HUES48 (cell line): ENCODE results near the gene NKD1.

Experiments used
- H3K27ac ChIP-seq: one replicate; pipeline ENCODE4 v1.7.0; 2013; ENCODE audit warnings: low read depth, low read length, inconsistent platforms
- H3K27me3 ChIP-seq: 2 replicates; pipeline ENCODE4 v1.6.1; 2013; ENCODE audit warnings: mild to moderate bottlenecking, low read length; ENCODE audit not compliant: control insufficient read depth, insufficient read depth
- H3K36me3 ChIP-seq: 2 replicates; pipeline ENCODE4 v1.6.1; 2013; ENCODE audit warnings: low read length; ENCODE audit not compliant: control insufficient read depth, insufficient read depth
- H3K4me1 ChIP-seq: 2 replicates; pipeline ENCODE4 v1.6.1; 2013; ENCODE audit warnings: mild to moderate bottlenecking, low read length; ENCODE audit not compliant: control insufficient read depth, insufficient read depth
- H3K4me3 ChIP-seq: 2 replicates; pipeline ENCODE4 v1.5.1; 2013; ENCODE audit warnings: mild to moderate bottlenecking, low read depth, low read length
- H3K9ac ChIP-seq: 2 replicates; pipeline ENCODE4 v1.6.1; 2013; ENCODE audit warnings: mild to moderate bottlenecking, low read depth, low read length, moderate library complexity
- H3K9me3 ChIP-seq: 2 replicates; pipeline ENCODE4 v1.6.1; 2013; ENCODE audit warnings: low read length; ENCODE audit not compliant: control insufficient read depth, insufficient read depth

Gene NKD1

GRCh38 chr16:50671644-50672260 lies 123.6 kb downstream of the NKD1 start:
- no peaks in the 10 kb centered on the region for H3K4me1 ChIP-seq
- no peak overlapping the region for H3K9ac ChIP-seq
- H3K27ac ChIP-seq, result no peak overlapping the region
- peaks cover 16% of the 10 kb centered on the region for H3K9me3 ChIP-seq
- H3K27me3 ChIP-seq, result no peaks in the 10 kb centered on the region
- no peak overlapping the region for H3K4me3 ChIP-seq
- H3K36me3 ChIP-seq, result no peaks in the 10 kb centered on the region

- no peak overlapping the region for H3K4me3 ChIP-seq
- peaks cover 16% of the 10 kb centered on the region for H3K9me3 ChIP-seq
- H3K4me1 ChIP-seq, result no peaks in the 10 kb centered on the region
- no peak overlapping the region for H3K9ac ChIP-seq
- no peaks in the 10 kb centered on the region for H3K27me3 ChIP-seq
- H3K36me3 ChIP-seq, result no peaks in the 10 kb centered on the region
- no peak overlapping the region for H3K27ac ChIP-seq
Measured at GRCh38 chr16:50673496-50674275, 125.5 kb downstream of the NKD1 start.

- Histone ChIP-seq H3K27ac (no peak overlapping the region), H3K4me3 (no peak overlapping the region), H3K9me3 (peaks cover 16% of the 10 kb centered on the region), H3K4me1 (no peaks in the 10 kb centered on the region), H3K27me3 (no peaks in the 10 kb centered on the region), H3K9ac (no peak overlapping the region), H3K36me3 (no peaks in the 10 kb centered on the region)
Measured at GRCh38 chr16:50674831-50675230, 126.6 kb downstream of the NKD1 start.

- Histone ChIP-seq H3K9me3 (peaks cover 16% of the 10 kb centered on the region), H3K27ac (no peak overlapping the region), H3K9ac (no peak overlapping the region), H3K36me3 (no peaks in the 10 kb centered on the region), H3K4me3 (no peak overlapping the region), H3K27me3 (no peaks in the 10 kb centered on the region), H3K4me1 (no peaks in the 10 kb centered on the region)
Measured at GRCh38 chr16:50675686-50676610, 127.8 kb downstream of the NKD1 start.

- Histone ChIP-seq H3K27ac (no peak overlapping the region), H3K4me3 (no peak overlapping the region), H3K36me3 (no peaks in the 10 kb centered on the region), H3K9ac (no peak overlapping the region), H3K9me3 (peaks cover 10% of the 10 kb centered on the region), H3K27me3 (no peaks in the 10 kb centered on the region), H3K4me1 (no peaks in the 10 kb centered on the region)
Measured at GRCh38 chr16:50676684-50677225, 128.6 kb downstream of the NKD1 start.

- Histone ChIP-seq H3K4me3 (no peak overlapping the region), H3K9me3 (peaks cover 4% of the 10 kb centered on the region), H3K27ac (no peak overlapping the region), H3K27me3 (no peaks in the 10 kb centered on the region), H3K4me1 (no peaks in the 10 kb centered on the region), H3K9ac (no peak overlapping the region), H3K36me3 (no peaks in the 10 kb centered on the region)
Measured at GRCh38 chr16:50677351-50677750, 129.2 kb downstream of the NKD1 start.

GRCh38 chr16:50678531-50678930 lies 130.3 kb downstream of the NKD1 start:
- Histone ChIP-seq H3K36me3 (no peaks in the 10 kb centered on the region), H3K4me3 (no peak overlapping the region), H3K27ac (no peak overlapping the region), H3K4me1 (no peaks in the 10 kb centered on the region), H3K9me3 (no peaks in the 10 kb centered on the region), H3K9ac (no peak overlapping the region), H3K27me3 (no peaks in the 10 kb centered on the region)

- Histone ChIP-seq H3K4me3 (no peak overlapping the region), H3K27me3 (no peaks in the 10 kb centered on the region), H3K27ac (no peak overlapping the region), H3K9me3 (no peaks in the 10 kb centered on the region), H3K36me3 (no peaks in the 10 kb centered on the region), H3K9ac (no peak overlapping the region), H3K4me1 (no peaks in the 10 kb centered on the region)
Measured at GRCh38 chr16:50679266-50679665, 131.1 kb downstream of the NKD1 start.

- Histone ChIP-seq H3K4me1 (no peaks in the 10 kb centered on the region), H3K27me3 (no peaks in the 10 kb centered on the region), H3K9ac (no peak overlapping the region), H3K36me3 (no peaks in the 10 kb centered on the region), H3K27ac (no peak overlapping the region), H3K4me3 (no peak overlapping the region), H3K9me3 (no peaks in the 10 kb centered on the region)
Measured at GRCh38 chr16:50679676-50680555, 131.7 kb downstream of the NKD1 start.

- Histone ChIP-seq H3K4me1 (no peaks in the 10 kb centered on the region), H3K27ac (no peak overlapping the region), H3K9me3 (no peaks in the 10 kb centered on the region), H3K9ac (no peak overlapping the region), H3K27me3 (no peaks in the 10 kb centered on the region), H3K36me3 (no peaks in the 10 kb centered on the region), H3K4me3 (no peak overlapping the region)
Measured at GRCh38 chr16:50680556-50680893, 132.3 kb downstream of the NKD1 start.
